Neural progenitor cell (in vitro differentiated cells): ENCODE measurements around the gene PSORS1C2.

Experiments
- EZH2 ChIP-seq: fragments of 200-600 bp; sonication (generic); IDR thresholded peaks from 2 replicates; pipeline ENCODE4 v1.6.1; 2017; ENCODE audit warnings: antibody characterized with exemption, mild to moderate bottlenecking, moderate library complexity
- TF ChIP-seq, protein P1 (sequence below): fragments of 200-600 bp; sonication (generic); IDR thresholded peaks from 2 replicates; pipeline ENCODE4 v1.5.1; 2017; ENCODE audit warnings: antibody characterized with exemption, mild to moderate bottlenecking

DNA sequence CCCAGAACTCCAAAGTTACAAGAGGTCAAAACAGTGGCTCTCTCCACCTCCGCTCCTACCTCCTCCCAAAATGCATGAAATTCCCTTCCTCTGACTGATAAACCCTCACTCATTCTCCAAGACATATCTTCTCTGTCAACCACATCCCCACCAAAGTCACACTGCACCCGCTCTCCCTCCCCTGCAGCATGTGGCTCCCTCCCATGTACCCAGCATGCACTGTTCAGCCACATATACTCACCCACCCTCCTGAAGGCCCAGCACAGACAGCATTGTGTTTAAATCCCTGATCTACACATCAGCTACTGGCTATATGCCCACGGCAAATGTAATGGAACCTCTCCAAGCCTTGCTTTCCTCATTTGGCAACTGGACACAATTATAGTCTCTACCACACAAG is 37.1 kb upstream of the PSORS1C2 start:
- TF ChIP-seq, protein P1, sequence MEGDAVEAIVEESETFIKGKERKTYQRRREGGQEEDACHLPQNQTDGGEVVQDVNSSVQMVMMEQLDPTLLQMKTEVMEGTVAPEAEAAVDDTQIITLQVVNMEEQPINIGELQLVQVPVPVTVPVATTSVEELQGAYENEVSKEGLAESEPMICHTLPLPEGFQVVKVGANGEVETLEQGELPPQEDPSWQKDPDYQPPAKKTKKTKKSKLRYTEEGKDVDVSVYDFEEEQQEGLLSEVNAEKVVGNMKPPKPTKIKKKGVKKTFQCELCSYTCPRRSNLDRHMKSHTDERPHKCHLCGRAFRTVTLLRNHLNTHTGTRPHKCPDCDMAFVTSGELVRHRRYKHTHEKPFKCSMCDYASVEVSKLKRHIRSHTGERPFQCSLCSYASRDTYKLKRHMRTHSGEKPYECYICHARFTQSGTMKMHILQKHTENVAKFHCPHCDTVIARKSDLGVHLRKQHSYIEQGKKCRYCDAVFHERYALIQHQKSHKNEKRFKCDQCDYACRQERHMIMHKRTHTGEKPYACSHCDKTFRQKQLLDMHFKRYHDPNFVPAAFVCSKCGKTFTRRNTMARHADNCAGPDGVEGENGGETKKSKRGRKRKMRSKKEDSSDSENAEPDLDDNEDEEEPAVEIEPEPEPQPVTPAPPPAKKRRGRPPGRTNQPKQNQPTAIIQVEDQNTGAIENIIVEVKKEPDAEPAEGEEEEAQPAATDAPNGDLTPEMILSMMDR, result no peak
- TF ChIP-seq EZH2, result no peak
